ENCODE data around the gene BORCS5. TPM values are rescaled to one million over a fixed set of nuclear protein-coding genes. Genes with fewer than 3 reads are reported as not detected.

Gene BORCS5
- total and polyA plus RNA-seq, 2 experiments from 2014 or later = 11.3 to 12.6 TPM

DNA sequence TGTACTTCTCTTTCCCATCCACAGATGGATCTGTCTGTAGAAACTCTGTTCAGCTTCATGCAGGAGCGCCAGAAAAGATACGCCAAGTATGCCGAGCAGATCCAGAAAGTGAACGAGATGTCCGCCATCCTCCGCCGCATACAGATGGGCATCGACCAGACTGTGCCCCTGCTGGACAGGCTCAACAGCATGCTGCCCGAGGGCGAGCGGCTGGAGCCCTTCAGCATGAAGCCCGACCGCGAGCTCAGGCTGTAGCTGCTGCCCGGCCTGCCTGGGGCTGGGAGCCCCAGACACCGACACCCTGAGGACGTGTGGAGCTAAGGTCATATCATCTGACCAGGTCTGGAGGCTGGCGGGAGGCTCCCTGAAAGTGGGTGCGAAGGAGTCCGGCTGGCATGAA, 108.6 kb downstream of the BORCS5 start (continued):
- TF ChIP-seq, protein P1, sequence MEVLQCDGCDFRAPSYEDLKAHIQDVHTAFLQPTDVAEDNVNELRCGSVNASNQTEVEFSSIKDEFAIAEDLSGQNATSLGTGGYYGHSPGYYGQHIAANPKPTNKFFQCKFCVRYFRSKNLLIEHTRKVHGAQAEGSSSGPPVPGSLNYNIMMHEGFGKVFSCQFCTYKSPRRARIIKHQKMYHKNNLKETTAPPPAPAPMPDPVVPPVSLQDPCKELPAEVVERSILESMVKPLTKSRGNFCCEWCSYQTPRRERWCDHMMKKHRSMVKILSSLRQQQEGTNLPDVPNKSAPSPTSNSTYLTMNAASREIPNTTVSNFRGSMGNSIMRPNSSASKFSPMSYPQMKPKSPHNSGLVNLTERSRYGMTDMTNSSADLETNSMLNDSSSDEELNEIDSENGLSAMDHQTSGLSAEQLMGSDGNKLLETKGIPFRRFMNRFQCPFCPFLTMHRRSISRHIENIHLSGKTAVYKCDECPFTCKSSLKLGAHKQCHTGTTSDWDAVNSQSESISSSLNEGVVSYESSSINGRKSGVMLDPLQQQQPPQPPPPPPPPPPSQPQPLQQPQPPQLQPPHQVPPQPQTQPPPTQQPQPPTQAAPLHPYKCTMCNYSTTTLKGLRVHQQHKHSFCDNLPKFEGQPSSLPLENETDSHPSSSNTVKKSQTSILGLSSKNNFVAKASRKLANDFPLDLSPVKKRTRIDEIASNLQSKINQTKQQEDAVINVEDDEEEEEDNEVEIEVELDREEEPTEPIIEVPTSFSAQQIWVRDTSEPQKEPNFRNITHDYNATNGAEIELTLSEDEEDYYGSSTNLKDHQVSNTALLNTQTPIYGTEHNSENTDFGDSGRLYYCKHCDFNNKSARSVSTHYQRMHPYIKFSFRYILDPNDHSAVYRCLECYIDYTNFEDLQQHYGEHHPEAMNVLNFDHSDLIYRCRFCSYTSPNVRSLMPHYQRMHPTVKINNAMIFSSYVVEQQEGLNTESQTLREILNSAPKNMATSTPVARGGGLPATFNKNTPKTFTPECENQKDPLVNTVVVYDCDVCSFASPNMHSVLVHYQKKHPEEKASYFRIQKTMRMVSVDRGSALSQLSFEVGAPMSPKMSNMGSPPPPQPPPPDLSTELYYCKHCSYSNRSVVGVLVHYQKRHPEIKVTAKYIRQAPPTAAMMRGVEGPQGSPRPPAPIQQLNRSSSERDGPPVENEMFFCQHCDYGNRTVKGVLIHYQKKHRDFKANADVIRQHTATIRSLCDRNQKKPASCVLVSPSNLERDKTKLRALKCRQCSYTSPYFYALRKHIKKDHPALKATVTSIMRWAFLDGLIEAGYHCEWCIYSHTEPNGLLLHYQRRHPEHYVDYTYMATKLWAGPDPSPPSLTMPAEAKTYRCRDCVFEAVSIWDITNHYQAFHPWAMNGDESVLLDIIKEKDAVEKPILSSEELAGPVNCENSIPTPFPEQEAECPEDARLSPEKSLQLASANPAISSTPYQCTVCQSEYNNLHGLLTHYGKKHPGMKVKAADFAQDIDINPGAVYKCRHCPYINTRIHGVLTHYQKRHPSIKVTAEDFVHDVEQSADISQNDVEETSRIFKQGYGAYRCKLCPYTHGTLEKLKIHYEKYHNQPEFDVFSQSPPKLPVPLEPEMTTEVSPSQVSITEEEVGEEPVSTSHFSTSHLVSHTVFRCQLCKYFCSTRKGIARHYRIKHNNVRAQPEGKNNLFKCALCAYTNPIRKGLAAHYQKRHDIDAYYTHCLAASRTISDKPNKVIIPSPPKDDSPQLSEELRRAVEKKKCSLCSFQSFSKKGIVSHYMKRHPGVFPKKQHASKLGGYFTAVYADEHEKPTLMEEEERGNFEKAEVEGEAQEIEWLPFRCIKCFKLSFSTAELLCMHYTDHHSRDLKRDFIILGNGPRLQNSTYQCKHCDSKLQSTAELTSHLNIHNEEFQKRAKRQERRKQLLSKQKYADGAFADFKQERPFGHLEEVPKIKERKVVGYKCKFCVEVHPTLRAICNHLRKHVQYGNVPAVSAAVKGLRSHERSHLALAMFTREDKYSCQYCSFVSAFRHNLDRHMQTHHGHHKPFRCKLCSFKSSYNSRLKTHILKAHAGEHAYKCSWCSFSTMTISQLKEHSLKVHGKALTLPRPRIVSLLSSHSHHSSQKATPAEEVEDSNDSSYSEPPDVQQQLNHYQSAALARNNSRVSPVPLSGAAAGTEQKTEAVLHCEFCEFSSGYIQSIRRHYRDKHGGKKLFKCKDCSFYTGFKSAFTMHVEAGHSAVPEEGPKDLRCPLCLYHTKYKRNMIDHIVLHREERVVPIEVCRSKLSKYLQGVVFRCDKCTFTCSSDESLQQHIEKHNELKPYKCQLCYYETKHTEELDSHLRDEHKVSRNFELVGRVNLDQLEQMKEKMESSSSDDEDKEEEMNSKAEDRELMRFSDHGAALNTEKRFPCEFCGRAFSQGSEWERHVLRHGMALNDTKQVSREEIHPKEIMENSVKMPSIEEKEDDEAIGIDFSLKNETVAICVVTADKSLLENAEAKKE (CRISPR knock-in tag; IDR thresholded peaks at IDR 0.05) = no peak
- TF ChIP-seq STAT1 (IDR thresholded peaks at IDR 0.05; ENCODE audit: unreplicated experiment) (no peak), EZH2 (IDR thresholded peaks at IDR 0.05; ENCODE audit: low read depth, unreplicated experiment) (no peak), ZNF114 (CRISPR knock-in tag; IDR thresholded peaks at IDR 0.05) (no peak), REST (IDR thresholded peaks at IDR 0.05; ENCODE audit: unreplicated experiment) (no peak), JUNB (IDR thresholded peaks at IDR 0.05; ENCODE audit: unreplicated experiment) (no peak)

- H3K27ac Mint-ChIP-seq = no peak overlapping the region
- ATAC-seq = no peak
- H3K4me1 ChIP-seq (ENCODE audit: insufficient read depth) = peaks cover 8% of the 10 kb centered on the region
- TF ChIP-seq STAT1 (IDR thresholded peaks at IDR 0.05; ENCODE audit: unreplicated experiment) = no peak
- no peak for TF ChIP-seq ETS1 (IDR thresholded peaks at IDR 0.05)
- no peak for TF ChIP-seq ZNF114 (CRISPR knock-in tag; IDR thresholded peaks at IDR 0.05)
These were observed 109.3 kb downstream of the BORCS5 start for GRCh38 chr12:12466157-12466556.

More at GRCh38 chr12:12466157-12466556, 109.3 kb downstream of the BORCS5 start:
- Histone ChIP-seq H3K4me3 (no peak overlapping the region), H3F3A (replicated peaks; ENCODE audit: low read depth) (no peaks in the 10 kb centered on the region), H2AFZ (no peak overlapping the region), H3K36me3 (ENCODE audit: insufficient read depth) (no peaks in the 10 kb centered on the region), H3K9me2 (ENCODE audit: insufficient read depth) (no peaks in the 10 kb centered on the region), H3K27ac (ENCODE audit: low read depth) (peak overlapping the region; percentile 52; the same call in 1 of the 2 replicates), H3K79me2 (replicated peaks; ENCODE audit: insufficient read depth) (no peaks in the 10 kb centered on the region), H3K27me3 (ENCODE audit: insufficient read depth) (no peaks in the 10 kb centered on the region), H4K20me1 (replicated peaks; ENCODE audit: insufficient read depth) (no peaks in the 10 kb centered on the region), H3K4me2 (no peak overlapping the region)
- Mint-ChIP-seq H3K27me3 (ENCODE audit: insufficient read depth, low read depth, poor library complexity) (no peaks in the 10 kb centered on the region), H3K4me1 (peaks cover 10% of the 10 kb centered on the region), H3K36me3 (ENCODE audit: low read depth) (peaks cover 20% of the 10 kb centered on the region), H3K4me3 (no peak overlapping the region), H3K9me3 (peaks cover 18% of the 10 kb centered on the region)
- no peak for DNase-seq (ENCODE audit: low spot score)
